GM19240 (cell line): Measurements from ENCODE around the gene CANX.
"Not testable (repeated sequence)": the region's sequence is repeated elsewhere in the genome, so short reads cannot be mapped to it uniquely, and the experiment has no call there.

ENCODE experiments used
- DNase-seq: peaks from one replicate; pipeline ENCODE4 v3.0.0; 2011; ENCODE audit warnings: low spot score; ENCODE audit not compliant: insufficient read length

CANX gene

DNA sequence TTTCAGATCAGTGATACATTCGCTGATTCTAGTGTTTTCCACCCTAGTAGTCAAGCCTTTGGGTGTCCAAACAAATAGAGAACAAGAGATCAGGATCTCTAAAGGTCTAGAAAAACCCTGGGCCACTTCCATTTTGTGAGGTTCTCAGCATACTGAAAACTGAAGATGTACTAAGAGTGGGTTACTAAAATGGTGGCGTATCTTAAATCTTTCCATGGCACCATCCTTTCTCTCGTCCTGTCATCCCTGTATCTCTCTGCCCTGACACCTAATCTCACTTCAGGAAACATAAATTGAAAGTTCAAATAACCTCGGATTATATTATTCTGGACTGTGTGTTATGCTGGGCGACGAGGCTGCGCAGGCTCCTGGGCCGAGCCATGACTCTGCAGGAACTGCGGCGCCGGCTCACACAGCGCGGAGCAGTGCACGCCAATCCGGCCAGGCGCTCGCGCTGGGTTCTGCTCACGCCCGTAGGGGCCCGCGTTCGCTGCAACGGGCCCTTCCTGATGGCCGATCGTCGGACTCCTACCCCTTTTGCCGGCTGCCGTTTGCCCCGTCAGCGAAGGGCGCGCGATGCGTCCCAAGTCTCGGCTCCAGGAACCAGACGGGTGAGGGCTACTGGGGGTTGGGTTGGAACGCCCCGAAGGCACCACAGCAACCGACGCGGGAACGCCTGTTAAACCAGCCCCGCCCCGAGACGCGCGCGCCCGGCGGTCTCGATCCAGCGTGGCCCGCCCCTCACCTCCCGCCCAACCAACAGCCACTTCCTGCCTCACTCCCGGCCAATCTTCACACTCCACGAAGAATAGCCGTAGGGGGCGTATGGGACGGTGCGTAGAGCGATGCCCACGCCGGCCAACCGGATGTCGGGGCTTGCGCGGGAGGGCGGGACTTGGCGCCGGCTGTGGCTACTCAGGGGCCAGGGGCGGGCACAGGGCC, 503 bp upstream of the CANX start:
- DNase-seq: peak; percentile 91

DNA sequence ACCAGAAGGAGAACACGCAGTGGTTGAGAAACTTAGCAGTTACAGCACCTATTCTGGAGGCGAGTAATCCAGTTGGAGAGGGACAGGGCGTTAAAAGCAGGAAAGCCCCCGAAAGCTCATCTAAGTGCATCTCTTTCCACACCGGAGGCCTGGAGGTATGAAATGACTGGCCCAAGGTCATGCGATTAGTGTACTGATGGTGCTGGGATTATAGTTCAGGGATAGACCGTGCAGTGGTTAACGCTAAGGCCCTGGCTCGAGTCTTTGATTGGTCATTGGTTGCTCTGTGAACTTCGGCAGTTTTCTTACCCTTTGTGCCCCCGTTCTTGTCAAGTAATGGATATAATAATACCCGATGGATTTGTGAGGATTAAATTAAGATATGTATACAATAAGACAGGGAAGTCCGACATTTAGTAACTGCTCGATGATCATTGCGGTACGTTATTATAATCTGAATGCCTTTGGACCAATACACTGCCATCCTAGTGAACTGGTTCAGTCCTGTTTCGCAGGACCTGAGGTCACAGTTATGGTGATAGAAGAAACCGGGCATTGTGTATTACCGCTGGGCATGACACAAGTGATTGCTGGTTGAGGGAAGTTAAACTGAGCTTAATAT, 960 bp downstream of the CANX start:
- DNase-seq: no peak

DNA sequence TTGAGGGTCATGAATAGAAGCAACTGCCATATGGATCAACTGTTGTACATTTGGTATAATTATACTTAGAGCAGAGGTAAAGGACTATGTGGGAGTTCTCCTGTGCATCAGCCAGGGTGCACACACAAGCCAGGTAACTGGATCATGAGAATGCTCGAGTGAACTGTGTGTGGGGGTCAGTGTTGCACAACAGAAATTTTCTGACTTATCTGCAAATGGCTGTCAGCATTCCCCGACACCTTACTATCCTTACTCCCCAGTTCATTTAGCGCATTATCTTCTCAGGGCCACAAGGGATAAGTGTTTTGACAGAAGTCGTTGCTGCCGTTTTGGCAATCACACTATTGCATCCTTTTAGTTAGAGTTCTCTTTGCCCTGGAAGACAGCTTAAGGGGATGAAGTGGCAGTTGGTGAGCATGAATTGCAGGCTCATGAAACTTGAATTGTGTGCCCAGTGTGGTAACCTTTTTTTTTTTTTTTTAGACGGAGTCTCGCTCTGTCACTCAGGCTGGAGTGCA, 1.7 kb downstream of the CANX start:
- DNase-seq: no peak

DNA sequence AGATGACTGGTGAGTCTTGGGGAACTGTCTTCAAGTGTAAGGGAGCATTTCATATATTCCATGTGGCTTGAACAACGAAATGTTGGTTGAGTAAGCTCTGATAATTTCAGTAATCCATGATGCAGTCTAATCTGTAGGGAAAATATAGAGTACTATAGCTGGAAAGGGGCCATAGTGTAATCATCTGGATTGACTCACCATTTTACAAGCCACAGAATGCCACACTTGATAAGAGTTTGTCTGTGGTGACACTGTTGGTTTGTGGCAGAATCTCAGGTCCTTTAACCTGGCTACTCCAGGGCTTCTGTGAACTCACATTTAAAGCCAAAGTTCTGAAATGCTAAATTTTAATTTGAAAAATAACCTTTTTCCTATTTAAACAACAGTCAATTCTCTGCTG, 17.5 kb downstream of the CANX start:
- DNase-seq: no peak

DNA sequence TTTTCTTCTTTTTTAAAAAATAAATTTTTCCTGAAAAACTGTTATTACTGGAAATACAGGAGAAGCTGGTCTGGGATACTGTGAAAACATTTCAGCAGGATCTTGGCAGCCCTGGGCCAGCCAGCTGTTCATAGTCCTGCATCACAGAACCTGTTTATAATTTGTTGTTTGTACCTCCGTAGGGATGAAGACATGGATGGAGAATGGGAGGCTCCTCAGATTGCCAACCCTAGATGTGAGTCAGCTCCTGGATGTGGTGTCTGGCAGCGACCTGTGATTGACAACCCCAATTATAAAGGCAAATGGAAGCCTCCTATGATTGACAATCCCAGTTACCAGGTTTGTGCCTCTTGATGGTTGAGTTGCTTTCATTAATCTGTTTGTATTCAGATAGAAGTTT, 21.5 kb downstream of the CANX start:
- DNase-seq: no peak

DNA sequence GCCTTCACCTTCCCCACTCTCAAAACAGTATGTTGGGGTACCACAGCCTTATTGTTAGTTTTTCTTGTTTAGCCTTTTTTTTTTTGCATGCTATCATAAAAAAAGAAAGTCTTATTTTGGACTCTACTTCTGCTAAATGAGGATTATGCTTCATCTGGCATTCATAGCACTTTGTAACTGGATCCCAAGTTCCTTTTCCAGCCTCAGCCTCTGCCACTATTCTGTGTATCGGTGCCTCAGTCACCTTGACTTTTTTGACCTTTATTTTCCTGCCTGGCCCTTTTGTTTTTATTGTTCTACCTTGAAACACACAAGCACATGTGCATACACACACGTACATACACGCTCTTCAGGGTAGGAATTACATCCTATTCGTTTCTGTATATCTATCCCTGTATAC, 25.4 kb downstream of the CANX start:
- DNase-seq: no peak

DNA sequence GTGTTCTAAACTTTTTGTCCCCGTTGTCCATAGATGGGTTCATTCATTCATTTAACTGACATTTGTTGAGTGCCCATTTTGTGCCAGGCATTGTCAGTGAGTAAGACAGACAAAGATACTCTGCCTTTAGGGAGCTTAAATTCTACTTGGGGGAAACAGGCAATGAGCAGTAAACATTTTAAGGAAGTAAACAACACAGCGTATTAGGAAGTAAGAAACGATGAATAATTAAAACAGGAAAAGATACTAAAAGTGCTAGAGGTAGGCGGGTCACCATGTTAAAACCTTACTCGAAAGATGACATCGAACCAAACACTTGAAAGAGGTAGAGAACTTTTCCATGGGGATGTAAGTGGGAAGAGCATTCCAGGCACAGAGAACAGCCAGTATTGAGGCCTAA, 28.3 kb downstream of the CANX start:
- no peak for DNase-seq

DNA sequence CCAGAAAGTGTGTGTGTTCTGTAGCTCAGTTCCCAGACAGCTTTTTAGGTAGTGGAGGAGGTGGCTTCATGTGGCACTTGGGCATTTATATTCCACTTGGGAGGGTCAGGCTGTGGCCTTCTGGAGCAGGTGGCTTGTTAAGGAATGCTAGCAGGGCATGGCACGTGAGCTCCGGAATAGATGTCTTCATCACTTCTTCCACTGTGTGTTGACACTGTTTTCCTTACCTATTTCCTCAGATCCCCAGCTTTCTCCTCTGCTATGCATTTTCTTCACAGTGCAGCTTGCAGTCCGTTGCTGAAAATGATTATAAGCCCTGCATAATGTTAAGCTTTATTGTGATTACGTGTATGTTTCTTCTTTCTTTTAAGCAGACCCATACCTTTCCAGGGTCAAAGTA, 30.5 kb downstream of the CANX start:
- no peak for DNase-seq

DNA sequence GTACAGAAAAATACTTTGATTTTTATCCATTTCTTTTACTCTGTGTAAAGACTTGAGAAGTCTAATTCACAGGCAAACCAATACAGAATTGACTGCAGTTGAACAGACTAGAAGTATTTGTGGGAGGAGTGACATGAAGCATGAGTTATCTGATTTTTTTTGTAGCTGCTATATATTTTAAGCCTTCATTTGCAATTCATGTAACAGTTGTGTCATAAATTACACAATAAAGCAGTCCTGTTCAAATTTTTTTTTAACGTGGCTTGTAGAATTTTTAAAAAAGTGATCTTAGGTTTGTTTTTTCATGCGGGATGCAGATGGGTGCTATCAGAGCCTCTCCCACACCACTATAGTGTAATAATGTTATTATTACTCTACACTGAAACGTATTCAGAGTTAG, 31.0 kb downstream of the CANX start:
- DNase-seq: no peak

DNA sequence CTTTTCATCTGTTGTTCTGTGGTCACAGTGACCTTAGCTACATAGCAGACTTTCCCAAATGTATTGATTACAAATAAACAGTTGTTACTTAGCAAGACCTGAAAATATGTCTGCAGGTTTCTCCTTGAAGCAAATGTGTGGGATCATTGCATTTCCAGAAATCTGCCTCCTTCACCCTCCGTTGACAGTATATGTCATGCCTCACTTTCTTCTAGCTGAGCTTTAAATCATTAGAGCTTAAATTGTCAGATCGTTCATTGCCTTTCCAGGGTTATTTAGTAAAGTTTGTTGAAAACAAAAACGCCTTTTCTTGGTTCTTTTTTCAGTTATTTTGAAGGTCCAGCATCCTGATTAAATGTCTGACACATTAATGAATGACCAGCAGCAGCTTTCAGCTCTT, 31.6 kb downstream of the CANX start:
- DNase-seq: no peak

DNA sequence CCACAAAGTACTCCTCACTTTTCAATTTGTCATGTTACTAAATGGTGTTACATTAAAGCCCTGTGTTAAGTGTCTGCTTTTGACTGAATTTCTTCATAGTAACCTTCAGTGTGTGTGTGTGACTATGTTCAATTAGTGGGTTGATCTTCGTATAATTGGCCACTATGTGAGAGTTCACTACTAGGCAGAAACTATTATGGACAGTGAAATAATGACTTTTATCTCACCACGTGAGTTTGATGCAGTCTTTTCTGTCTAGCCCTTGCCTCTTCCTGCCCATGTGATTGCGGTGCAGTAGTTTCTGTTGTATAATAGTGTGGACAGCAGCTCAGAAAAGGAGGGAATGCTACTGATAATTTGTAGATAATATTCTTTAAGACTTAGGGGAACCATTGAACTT, 32.1 kb downstream of the CANX start:
- DNase-seq: no peak

DNA sequence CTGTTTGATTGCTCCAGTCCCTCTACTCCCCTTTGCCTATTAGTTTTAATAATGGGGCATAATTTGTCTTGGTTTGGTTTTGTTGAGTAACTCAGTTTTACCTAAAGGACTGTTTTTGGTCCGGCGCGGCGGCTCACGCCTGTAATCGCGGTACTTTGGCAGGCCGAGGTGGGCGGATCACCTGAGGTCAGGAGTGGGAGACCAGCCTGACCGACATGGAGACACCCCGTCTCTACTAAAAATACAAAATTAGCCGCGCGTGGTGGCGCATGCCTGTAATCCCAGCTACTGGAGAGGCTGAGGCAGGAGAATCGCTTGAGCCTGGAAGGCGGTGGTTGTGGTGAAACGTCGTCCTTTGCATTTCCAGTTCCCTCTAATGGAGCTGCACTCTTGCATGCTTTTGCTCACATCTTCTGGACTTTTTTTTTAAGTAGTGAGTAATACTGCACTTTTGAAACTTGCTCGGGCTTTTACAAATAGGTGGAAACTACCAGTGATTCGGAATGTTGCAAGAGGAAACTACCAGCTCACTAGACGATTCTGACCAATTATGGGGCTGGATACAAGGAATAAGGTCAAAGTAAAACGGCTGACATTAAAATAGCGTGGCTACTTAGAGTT, 33.1 kb downstream of the CANX start:
- DNase-seq: no peak

DNA sequence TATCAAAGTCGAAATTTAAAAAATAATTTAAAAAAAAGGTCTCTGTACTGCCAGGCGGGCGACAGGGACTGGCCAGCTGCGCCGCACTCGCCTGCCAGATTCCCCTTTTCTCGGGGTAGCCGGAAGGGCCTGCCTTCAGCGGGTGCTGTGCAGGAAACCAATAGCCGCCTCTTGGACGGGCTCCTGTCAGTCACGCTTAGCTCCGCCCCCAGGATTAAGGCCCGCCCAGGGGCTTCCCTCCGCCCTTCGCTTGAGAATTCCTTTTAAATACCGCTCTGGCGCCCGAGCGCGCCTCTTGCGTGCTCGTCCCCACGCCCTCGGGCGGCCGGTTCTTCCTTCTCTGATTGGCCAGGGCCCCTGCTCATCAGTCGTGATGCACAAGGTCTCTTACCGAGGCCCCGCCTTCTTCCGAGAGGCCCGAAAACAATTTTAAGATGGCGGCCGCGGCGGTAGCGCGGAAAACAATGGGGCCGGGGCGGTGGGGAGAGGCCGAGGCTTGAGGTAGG, 33.7 kb downstream of the CANX start, which contains the start of gene MAML1:
Gene MAML1, plus strand, starts transcription at position 411 of the 506 bp plus-strand sequence. CDS start 291 bp downstream, outside the sequence.
- DNase-seq: peak; percentile 96

DNA sequence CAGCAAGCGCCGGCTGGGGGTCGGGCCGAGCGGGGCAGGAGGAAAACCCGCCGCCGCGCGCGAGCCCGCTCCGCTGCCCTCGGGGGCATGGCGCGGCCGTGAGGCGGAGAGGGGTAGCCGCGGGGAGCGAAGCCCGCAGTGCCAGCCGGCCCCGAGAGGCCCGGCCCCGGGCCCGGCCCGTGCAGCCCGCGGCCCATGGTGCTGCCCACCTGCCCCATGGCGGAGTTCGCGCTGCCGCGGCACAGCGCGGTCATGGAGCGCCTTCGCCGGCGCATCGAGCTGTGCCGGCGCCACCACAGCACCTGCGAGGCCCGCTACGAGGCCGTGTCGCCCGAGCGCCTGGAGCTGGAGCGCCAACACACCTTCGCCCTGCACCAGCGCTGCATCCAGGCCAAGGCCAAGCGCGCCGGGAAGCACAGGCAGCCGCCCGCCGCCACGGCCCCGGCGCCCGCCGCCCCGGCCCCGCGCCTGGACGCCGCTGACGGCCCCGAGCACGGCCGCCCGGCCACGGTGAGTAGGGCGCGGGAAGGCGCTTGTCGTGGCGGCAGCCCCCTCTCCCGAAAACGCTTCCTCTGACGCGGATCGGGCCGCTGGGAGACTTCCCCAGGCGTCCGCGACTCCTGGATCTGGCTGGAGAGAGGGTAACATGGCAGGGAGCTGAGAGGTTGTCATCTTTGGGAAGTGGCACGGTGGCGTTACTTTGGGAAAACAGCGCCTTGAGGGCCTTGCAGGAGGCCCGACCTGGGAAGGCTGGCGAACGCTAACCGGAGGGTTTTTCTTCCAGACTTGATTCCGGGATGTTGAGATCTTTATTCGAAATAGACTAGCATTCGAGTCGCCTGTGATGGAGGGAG, 34.4 kb downstream of the CANX start:
- DNase-seq: no peak

DNA sequence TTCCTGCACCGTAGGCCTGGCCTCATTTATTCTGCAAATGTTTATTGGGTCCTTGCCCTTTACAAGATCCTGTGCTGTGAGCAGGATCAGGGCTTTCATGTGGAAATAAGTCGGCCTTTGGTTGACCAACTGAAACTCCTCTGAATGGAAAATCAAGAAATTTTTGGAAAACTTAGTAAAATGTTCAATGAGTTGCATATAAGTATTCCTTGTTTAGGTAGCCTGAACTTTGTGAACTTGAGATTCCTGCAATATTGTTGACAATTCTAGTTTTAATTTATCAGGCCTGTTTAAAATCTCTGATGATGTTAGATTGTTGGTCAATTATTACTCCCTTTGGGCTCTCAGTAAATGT, 35.0 kb downstream of the CANX start:
- no peak for DNase-seq

DNA sequence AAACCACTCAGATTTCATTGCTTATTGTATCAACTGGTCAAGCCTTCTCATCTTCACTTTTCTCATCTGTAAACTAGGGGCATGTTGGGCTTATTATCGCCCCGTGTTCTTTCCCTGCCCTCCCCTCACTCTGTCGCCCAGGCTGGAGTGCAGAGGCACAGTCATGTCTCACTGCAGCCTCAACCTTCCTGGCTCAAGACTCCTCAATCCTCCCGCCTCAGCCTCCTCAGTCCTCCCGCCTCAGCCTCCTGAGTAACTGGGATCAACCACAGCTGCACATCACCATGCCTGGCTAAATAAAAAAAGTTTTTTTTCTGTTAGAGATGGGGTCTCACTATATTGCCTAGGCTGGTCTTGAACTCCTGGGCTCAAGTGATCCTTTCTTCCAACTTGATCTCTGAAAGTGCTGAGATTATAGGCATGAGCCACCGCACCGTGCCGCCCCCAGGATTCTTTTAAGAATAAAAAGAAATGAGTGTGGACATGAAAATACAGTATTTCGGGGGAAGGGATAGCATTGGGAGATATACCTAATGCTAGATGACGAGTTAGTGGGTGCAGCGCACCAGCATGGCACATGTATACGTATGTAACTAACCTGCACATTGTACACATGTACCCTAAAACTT, 35.9 kb downstream of the CANX start:
- DNase-seq: no peak

DNA sequence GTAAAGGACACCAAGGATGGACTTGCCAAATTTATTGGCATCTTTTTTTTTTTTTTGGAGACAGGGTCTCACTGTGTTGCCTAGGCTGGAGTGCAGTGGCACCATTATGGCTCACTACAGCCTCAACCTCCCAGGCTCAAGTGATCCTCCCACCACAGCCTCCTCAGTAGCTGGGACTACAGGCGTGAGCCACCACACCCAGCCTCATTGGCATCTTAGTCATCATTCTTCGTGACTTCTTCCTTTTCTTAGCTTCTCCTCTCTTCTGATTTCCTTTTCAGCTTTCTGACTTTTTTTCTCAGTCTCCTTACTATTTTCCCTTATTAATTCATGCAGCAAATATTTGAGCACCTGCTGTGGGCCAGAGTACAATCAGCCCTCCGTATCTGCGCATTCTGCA, 40.0 kb downstream of the CANX start:
- DNase-seq: no peak

DNA sequence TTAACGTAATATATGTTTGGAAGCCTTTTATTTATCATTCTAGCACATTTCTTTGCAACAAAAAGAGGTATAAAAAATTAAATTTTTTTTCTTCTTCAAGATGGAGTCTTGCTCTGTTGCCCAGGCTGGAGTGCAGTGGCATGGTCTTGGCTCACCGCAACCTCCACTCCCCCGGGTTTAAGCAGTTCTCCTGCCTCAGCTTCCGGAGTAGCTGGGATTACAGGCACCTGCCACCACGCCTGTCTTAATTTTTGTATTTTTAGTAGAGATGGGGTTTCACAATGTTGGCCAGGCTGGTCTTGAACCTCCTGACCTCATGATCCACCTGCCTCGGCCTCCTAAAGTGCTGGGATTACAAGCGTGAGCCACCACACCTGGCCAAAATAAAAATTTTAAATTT, 45.3 kb downstream of the CANX start:
- DNase-seq: not testable (repeated sequence)

DNA sequence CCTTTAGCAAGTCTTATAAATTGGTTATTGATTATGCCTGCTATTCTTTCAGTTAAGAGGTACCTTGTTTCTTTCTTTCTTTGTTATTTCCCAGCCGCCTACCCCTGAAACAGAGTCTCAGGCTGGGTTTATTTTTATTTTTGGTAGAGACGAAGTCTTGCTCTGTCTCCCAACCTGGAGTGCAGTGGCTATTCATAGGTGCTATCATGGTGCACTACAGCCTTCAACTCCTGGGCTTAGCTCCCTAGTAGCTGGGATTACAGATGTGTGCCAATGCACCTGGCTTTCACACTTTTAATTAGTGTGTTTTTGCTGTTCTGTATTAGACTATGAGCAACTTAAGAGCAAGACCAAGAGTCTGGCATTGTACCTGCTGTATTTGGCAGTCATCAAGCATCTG, 48.1 kb downstream of the CANX start:
- DNase-seq: no peak

DNA sequence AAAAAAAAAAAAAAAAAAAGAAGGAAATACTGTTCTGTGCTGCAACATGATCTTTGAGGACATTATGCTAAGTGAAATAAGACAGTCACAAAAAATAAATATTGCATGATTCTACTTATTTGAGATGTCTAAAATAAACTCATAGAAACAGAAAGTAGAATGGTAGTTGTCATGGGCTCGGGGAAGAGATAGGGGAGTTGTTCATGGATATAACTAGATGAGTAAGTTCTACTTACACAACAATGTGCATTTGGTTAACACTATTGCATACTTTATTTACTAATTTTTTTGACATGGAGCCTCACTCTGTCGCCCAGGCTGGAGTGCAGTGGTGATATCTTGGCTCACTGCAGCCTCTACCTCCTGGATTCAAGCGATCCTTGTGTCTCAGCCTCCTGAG, 49.0 kb downstream of the CANX start:
- DNase-seq: no peak
